ENCODE data around the gene ECPAS.
"Not testable (repeated sequence)": the region's sequence is repeated elsewhere in the genome, so short reads cannot be mapped to it uniquely, and the experiment has no call there.

ECPAS gene, protein sequence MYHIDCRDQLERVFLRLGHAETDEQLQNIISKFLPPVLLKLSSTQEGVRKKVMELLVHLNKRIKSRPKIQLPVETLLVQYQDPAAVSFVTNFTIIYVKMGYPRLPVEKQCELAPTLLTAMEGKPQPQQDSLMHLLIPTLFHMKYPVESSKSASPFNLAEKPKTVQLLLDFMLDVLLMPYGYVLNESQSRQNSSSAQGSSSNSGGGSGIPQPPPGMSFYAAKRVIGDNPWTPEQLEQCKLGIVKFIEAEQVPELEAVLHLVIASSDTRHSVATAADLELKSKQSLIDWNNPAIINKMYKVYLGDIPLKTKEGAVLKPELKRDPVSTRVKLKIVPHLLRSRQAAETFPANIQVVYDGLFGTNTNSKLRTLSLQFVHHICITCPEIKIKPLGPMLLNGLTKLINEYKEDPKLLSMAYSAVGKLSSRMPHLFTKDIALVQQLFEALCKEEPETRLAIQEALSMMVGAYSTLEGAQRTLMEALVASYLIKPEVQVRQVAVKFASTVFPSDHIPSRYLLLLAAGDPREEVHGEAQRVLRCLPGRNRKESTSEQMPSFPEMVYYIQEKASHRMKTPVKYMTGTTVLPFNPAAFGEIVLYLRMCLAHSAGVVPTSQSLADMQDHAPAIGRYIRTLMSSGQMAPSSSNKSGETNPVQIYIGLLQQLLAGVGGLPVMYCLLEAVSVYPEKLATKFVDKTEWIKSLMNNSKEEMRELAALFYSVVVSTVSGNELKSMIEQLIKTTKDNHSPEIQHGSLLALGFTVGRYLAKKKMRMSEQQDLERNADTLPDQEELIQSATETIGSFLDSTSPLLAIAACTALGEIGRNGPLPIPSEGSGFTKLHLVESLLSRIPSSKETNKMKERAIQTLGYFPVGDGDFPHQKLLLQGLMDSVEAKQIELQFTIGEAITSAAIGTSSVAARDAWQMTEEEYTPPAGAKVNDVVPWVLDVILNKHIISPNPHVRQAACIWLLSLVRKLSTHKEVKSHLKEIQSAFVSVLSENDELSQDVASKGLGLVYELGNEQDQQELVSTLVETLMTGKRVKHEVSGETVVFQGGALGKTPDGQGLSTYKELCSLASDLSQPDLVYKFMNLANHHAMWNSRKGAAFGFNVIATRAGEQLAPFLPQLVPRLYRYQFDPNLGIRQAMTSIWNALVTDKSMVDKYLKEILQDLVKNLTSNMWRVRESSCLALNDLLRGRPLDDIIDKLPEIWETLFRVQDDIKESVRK (N-terminal part only)

DNA sequence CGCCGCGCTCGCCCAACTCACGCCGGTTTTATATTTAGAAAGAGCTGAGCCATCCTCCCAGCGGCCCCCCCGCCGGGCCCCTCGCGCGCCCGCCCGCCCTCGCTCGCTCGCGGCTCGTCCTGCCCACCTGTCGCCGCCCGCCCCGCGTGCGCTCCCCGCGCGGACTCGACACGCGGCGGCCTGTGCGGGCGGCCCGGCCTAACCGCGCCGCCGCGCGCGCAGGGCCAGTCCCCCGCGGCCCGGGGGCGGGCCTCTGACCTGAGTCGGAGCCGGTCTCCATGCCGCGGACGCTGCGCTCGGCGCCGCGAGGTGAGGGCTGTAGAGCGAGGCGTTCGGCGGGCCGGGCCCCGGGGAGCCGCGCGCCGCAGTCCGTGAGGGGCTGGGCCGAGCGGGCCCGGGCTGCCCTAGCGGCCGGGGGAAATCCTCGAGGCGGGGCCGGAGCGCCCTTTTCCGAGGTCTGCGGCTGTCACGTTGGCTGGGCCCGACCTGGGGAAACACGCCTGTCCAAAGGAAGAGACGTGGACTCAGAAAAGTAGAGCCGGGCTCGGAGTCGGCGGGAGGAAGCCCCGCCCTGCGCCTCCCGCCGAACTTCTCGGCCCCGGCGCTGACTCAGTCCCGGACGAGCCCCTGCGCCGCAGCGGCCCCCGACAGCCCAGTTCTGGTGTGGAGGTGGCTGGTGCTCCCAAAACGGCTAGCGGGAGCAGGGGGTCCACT lies at the start of gene ECPAS:
ECPAS (minus strand) TSS at position 526 of the 714 bp plus-strand sequence. CDS start 11,465 bp downstream, outside the sequence.
- peak; percentile 55 to 74 for DNase-seq

DNA sequence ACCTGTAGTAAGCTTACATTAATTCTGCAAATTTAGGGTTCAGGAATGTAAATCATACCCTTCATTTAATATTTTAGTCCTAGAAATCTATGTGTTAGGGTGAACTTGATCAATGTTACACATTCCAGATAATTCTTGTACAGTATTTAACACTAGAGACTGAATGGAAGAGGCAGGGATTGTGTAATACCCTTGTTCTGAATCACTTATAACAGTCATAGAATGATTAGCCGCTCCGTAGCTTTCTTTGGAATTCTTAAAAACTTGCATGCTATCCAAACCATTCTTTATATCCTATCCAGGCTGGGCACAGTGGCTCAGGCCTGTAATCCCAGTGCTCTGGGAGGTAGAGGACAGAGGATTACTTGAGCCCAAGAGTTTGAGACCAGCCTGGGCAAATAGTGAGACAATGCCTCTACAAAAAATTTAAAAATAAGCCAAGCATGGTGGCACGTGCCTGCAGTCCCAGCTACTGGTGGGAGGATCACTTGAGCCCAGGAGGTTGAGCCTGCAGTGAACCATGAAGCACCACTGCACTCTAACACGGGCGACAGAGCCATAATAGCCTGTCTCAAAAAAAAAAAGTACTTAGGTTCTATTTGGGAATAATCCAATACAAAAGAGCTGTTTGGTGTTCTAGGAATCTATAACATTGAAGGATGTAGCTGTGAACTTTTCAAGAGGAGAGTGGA lies 49.1 kb upstream of the ECPAS start:
- DNase-seq, result no peak

DNA sequence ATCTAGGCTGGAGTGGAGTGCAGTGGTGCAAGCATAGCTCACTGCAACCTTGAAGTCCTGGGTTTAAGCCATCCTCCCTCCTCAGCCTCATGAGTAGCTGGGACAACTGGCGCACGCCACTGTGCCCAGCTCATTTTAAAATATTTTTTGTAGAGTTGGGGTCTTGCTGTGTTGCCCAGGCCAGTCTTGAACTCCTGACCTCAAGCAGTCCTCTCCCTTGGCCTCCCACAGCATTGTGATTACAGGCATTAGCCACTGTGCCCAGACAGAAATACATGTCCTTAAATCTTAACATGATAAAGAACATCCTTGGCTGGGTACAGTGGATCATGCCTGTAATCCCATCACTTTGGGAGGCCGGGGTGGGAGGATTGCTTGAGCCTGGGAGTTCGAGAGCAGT lies 47.5 kb upstream of the ECPAS start:
- no peak for DNase-seq

DNA sequence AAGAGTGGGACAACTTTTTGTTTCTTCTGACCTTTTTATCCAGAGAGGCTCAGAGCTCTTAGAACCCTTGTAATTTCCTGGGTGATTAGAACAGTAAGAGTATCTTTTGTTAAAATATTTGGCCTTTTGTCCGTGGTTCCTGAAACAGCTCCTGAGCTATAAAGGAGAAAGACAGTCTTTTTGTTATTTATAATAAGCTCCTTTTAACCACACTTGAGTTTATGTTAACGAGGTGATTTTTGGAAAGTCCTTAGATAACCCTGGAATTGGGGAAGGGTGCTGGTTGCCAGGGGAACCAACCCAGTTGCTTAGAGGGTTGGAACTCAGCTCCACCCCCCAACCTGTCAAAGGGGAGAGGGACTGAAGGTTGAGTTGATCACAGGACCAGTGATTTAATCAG lies 45.6 kb upstream of the ECPAS start:
- no peak for DNase-seq

DNA sequence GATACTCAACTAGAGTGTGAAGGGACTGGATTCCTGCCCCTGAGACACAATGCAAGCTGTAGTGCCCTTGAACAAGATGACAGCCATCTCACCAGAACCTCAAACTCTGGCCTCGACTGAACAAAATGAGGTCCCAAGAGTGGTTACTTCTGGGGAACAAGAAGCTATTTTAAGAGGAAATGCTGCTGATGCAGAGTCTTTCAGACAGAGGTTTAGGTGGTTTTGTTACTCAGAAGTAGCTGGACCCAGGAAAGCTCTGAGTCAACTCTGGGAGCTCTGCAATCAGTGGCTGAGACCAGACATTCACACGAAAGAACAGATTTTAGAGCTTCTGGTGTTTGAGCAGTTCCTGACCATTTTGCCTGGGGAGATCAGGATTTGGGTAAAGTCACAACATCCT lies 43.2 kb upstream of the ECPAS start:
- no peak for DNase-seq

DNA sequence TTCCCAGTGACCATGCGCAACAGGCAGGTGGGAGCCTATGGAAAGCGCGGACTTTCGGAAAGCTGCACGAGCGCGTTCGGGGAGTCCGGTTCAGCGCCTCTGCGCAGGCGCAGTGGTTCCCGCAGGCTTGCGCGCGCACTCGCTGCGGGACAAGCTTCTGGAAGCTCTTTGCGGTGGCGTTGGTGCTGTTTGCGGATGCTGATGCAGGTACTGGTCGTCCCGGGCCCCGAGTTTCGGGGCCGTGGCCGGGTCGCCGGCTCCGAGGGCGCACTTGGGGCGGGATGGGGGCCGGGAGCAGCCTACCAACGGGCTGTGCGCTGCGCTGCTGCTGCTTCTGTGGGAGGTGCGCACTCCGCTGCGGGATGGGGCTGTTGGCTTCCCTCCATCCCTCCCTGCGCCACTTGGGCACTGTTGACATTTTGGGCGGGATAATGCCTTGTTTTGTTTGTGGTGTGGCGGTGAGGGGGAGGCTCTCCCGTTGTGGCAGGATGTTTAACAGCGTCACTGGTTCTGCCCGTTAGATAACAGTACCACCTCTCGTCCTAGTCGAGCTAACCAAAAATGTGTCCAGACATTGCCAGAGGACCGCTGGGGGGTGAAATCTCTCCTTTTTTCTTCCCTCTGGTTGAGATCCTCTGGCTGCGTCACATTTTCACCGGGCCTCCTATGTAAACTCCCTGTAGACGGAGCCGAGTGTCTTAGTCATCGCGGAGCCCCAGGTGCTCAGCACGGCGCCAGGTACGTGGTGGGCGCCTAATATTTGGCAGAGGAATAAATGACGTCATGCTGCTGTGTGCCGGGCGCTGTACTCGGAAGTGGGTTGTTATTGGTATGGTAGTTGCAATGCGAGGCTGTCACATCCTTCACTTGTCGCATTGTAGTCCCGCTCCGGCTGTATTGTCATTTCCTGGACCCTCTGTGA lies 41.1 kb upstream of the ECPAS start, which contains the start of gene ZNF483:
ZNF483 (plus strand) TSS at position 124 of the 922 bp plus-strand sequence. CDS start 2,217 bp downstream, outside the sequence.
- DNase-seq, result peak; percentile 83 to 92

DNA sequence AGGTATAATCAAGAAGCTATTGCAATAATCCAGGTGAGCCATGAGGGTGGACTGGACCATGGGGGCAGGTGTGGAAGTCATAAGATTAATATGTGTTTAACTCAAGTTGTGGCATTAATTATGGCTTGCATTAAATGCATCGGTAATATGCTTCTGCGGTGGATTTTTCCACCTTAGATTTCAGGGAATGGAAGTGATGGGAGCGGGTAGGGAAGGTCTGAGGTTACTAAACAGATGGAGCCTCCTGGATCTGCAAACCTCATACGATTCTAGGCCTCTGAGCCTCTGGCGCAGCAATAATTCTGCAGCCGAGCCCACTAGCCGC lies 40.5 kb upstream of the ECPAS start:
- DNase-seq, result no peak

DNA sequence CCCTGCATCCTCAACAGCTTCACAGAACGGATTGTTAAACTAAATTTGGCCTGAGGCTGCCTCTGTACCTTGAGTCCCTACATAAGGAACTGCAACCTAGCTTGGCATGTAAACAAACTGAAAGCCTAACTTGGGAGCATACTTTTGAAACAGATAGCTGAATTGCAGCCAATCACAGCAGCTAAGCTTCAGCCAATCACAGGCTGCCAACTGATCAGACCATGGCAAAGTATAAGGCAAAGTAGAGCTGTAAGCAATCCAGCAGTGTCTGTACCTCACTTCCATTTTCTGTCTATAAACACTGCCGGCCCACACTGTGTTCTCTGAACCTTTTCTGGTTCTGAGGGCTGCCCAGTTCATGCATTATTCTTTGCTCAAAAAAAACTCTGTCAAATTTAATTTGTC lies 31.9 kb upstream of the ECPAS start:
- no peak for DNase-seq

DNA sequence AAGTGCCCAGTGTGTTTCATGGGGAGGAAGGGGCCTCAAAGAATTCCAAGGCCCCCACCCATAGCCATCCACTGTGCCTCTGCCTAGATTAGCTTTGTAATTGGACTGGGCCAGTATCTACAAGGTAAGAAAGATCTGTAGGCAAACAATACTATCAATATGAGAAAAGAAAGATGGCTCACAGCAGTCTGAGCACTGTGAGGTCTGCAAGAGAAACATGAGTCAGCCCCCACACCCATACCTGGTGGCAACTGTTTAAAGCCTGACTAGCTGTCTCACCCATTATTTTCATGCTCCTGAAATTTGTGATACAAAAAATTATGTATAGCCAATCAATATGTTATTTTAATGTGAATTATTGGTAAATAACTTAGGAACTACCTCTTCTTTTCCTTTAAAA lies 30.8 kb upstream of the ECPAS start:
- DNase-seq, result no peak

DNA sequence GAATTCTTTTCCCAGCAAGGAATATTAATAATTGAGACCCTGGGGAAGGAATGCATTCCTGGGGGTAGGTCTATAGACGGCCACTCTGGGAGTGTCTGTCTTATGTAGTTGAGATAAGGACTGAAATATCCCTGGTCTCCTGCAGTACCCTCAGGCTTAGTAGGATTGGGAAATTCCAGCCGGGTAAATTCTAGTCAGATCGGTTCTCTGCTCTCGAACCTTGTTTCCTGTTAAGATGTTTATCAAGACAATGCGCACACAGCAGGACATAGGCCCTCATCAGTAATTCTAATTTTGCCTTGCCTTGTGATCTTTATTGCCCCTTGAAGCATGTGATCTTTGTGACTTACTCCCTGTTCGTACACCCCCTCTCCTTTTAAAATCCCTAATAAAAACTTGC lies 27.4 kb upstream of the ECPAS start:
- not testable (repeated sequence) for DNase-seq

DNA sequence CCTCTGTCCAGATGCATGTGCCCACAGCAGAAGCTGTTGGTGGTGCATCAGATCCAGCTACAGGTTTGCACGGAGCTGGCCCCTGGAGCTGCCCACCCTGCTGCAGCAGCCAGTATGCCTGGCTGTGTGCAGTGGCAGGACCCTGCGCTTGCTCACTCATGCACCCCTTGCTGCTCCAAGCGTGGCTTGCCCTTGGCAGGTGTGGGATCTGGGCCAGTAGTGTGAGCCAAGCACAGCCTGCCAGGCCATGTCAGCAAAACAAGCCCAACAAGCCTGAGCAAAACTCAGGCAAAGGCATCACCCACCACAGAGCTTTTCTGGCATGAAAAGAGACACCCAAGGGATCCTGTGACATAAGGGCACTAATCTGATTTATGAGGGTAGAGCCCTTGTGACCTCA lies 18.3 kb upstream of the ECPAS start:
- DNase-seq, result no peak

DNA sequence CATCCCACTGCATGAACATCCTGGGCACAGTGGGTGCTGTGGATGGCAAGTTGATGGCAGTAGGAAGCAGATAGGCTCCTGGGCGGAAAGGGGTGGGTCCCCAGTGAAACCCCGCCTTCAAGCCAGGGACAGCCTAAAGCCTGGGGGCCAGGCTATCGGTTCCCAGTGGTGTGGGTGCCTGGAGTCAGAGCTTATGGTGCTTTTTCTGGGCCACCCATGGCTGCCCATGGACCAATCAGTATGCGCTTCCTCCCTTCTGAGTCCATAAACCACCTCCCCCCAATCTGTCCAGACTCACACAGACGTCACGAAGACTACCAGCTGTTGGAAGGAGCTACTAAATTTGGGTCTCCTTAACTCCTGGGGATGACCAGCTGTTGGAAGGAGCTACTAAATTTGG lies 17.5 kb upstream of the ECPAS start:
- DNase-seq, result peak in 1 of 2 experiments; percentile 71

DNA sequence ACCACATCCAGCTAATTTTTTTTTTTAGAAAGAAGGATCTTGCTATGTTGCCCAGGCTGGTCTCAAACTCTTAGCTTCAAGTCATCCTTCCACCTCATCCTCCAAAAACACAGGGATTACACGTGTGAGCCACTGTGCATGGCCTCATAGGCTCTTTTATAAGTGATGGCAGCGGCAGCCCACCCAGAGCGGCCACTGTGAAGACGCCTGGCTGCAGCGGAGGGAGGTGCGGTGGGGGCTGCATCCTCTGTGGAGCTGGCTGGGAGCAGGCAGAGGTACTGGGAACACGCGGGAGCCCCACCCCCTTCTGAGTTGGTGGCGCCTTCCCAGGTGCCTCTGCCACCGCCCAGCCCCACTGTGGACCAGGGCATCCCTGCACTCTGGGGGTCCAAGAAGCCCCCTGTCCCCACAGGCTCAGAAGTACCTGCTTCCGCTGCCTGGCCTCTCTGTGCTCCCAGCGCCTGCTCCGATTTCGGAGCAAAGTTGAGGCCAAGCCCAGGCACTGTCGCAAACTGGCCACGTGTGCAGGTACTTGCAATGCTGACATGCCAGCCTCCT lies 16.9 kb upstream of the ECPAS start:
- no peak for DNase-seq

DNA sequence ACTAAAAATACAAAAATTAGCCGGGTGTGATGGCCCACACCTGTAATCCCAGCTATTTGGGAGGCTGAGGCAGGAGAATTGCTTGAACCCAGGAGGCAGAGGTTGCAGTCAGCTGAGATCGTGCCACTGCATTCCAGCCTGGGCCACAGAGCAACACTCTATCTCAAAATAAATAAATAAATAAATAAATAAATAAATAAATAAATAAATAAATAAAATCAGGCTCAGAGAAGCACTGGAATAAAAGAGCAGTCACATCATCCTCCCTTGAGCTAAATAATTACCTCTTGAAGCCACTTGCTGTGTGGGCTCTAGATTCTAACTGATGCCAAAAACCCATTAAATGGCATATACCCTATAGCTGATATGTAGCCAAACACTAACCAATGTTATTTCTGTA lies 13.0 kb upstream of the ECPAS start:
- DNase-seq, result not testable (repeated sequence)

DNA sequence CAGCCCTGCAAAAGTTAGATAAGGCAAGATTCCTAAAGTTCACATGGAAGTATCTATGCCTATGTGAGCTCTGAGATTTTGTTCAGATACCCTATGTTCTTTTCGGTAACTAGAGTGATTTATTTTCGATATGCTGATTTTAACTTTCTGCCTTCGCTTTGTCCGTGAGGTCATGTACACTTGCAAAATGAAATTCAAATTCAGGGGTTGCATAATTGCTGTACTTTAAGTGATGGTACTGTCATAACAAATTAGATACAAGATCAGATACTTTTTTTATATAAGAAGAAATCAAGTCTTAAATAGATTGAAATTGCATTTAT lies 350 bp upstream of the ECPAS start:
- DNase-seq, result no peak

DNA sequence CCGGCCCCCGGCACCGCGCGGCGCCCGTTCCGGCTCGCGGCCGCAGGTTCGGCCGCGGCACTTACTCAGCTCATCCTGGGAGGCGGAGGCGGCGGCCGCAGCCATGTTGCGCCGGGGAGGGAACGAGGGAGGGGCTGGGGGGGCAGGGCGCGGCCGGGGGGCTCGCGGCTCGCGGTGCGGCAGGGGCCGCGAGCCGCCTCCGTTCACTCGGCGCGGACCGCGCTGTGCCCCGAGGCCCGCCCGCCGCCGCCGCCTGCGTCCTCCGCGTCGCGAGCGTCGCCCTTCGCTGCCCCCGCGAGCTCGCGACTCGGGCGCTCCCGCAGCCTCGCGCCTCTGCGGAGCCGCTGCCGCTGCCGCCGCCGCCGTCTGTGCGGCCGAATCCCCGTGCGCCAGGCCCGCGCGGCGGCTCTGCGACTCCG lies 735 bp downstream of the ECPAS start:
- DNase-seq, result peak in 1 of 2 experiments; percentile 62

DNA sequence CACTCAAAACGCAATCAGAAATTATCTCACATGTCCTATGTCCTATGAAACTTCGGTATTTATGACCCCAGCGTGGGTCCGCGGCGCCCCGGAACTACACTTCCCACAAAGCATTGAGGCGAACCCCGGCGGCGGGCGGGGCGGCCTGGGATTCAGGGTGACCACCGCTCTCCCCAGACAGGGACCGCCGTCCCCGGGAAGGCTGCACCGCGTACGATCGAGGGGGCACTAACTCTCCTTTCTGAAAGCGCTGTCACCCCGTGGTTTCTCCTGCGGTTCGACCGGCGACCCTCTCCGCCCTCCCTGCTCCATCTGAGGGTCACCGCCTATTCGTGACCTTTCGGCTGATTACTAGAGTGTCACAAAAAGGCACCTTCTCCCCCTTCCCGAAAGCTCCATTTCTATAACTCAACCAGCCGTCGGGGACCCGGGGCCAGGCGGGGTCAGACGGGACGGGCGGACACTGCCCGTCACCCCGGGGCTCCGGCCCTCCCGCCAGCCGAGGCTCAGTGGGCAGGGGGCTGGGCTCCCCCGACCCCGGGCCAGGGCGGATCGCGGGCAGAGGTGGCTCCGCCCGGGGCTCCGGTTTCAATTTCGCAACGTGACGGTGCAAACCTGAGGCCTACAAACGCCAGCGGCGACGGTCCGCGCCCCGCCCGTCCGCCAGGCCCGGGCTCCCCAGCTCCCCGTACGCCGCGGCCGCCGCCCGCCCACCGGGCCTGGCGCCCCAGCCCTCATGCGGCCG lies 1.3 kb downstream of the ECPAS start:
- DNase-seq, result peak; percentile 77 to 83

DNA sequence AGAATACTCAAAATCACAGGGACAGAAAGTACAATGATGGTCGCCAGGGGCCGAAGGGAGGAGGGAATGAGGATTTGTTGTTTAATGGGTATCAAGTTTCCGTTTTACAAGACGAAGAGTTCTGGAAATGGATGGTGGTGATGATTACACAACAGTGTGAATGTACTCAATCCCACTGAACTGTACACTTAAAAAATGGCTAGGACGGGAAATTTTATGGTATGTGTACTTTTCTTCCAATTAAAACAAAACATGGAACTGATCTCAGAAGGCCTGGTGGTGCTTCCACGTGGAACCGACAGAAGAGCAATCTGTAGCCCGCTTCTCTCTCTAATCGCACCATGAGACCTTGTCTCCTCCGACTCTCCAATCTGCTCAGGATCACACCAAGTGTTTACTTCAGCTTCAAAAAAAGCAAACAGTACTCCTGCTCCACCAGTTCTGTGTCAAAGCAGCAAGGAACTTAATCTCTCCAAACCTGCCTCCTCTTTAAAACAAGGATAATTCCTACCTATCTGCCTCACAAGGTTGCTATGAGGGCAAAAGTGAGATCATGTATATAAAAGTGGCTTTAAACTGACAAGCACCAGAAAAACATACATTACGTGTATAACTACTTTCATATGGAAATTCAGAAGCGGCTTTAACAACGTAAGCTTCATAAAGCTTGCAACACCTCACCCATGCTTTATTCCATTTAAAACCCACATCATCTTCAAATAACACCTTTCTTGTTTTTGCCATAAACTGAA lies 2.1 kb downstream of the ECPAS start:
- peak; percentile 46 to 76 for DNase-seq

DNA sequence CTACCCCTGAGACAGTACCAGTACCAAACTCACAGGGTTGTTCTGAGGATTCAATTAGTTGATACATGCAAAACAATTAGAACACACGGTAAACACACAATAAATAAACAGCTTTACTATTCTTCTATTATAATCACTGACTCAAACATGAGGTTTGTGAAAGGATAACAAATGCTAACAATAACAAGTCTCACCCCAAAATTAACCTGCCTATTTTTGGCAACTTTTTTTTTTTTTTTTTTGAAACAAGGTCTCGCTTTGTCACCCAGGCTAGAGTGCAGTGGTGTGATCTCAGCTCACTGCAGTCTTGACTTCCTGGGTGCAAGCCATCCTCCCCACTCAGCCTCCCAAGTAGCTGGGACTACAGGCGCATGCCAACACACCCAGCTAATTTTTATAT lies 6.5 kb downstream of the ECPAS start:
- no peak for DNase-seq

All from NCI-H524 (cell line).